ENCODE measurements around the gene FOLR1.

FOLR1 gene

GRCh38 chr11:72226701-72227100, 34.8 kb downstream of the FOLR1 start:
- DNase-seq (ENCODE audit: low read depth) = no peak
- no peak overlapping the region for H3K4me3 ChIP-seq (ENCODE audit: control insufficient read depth, low read depth, low read length)
- no peak for TF ChIP-seq CTCF (conservative IDR thresholded peaks at IDR 0.05; ENCODE audit: control insufficient read depth, insufficient read depth, low read depth, low read length)

- DNase-seq (ENCODE audit: low read depth) = peak; percentile 59
- no peak for TF ChIP-seq CTCF (conservative IDR thresholded peaks at IDR 0.05; ENCODE audit: control insufficient read depth, insufficient read depth, low read depth, low read length)
- H3K4me3 ChIP-seq (ENCODE audit: control insufficient read depth, low read depth, low read length) = no peak overlapping the region
Observed at GRCh38 chr11:72227316-72228228, 35.6 kb downstream of the FOLR1 start.

- H3K4me3 ChIP-seq (ENCODE audit: control insufficient read depth, low read depth, low read length) = no peak overlapping the region
- peak; percentile 47 for TF ChIP-seq CTCF (conservative IDR thresholded peaks at IDR 0.05; ENCODE audit: control insufficient read depth, insufficient read depth, low read depth, low read length)
- peak; percentile 46 for DNase-seq (ENCODE audit: low read depth)
Observed at GRCh38 chr11:72228229-72228843, 36.4 kb downstream of the FOLR1 start.

- DNase-seq (ENCODE audit: low read depth) = no peak
Observed at GRCh38 chr11:72228844-72229231, 36.9 kb downstream of the FOLR1 start.

GRCh38 chr11:72229336-72229924, 37.5 kb downstream of the FOLR1 start:
- no peak overlapping the region for H3K4me3 ChIP-seq (ENCODE audit: control insufficient read depth, low read depth, low read length)
- DNase-seq (ENCODE audit: low read depth) = no peak
- no peak for TF ChIP-seq CTCF (conservative IDR thresholded peaks at IDR 0.05; ENCODE audit: control insufficient read depth, insufficient read depth, low read depth, low read length)

More at GRCh38 chr11:72228844-72229231, 36.9 kb downstream of the FOLR1 start:
- H3K4me3 ChIP-seq (ENCODE audit: control insufficient read depth, low read depth, low read length) = no peak overlapping the region
- no peak for TF ChIP-seq CTCF (conservative IDR thresholded peaks at IDR 0.05; ENCODE audit: control insufficient read depth, insufficient read depth, low read depth, low read length)

- TF ChIP-seq CTCF (conservative IDR thresholded peaks at IDR 0.05; ENCODE audit: control insufficient read depth, insufficient read depth, low read depth, low read length) = no peak
- DNase-seq (ENCODE audit: low read depth) = no peak
Observed at GRCh38 chr11:72229925-72230763, 38.2 kb downstream of the FOLR1 start.

More at GRCh38 chr11:72229925-72230763, 38.2 kb downstream of the FOLR1 start:
- H3K4me3 ChIP-seq (ENCODE audit: control insufficient read depth, low read depth, low read length) = no peak overlapping the region
